HG03378 (cell line): ENCODE results near the gene SH3TC1.

Source experiments
- ATAC-seq: cut with Tn5 transposase; IDR thresholded peaks from one replicate; pipeline ENCODE4 v1.9.1; 2021; ENCODE audit warnings: mild to moderate bottlenecking, moderate library complexity; ENCODE audit not compliant: unreplicated experiment

SH3TC1 gene

GRCh38 chr4:8274066-8274652 lies 75.1 kb downstream of the SH3TC1 start:
- ATAC-seq = no peak

- no peak for ATAC-seq
Observed at GRCh38 chr4:8274765-8275547, 75.9 kb downstream of the SH3TC1 start.

- ATAC-seq = no peak
Observed at GRCh38 chr4:8275548-8275910, 76.4 kb downstream of the SH3TC1 start.

GRCh38 chr4:8276358-8277240 lies 77.5 kb downstream of the SH3TC1 start:
- ATAC-seq = no peak

- ATAC-seq = no peak
Observed at GRCh38 chr4:8277356-8278008, 78.4 kb downstream of the SH3TC1 start.

GRCh38 chr4:8278009-8278395 lies 78.9 kb downstream of the SH3TC1 start:
- no peak for ATAC-seq

- no peak for ATAC-seq
Observed at GRCh38 chr4:8278421-8279287, 79.6 kb downstream of the SH3TC1 start.

- no peak for ATAC-seq
Observed at GRCh38 chr4:8279321-8280157, 80.4 kb downstream of the SH3TC1 start.

- no peak for ATAC-seq
Observed at GRCh38 chr4:8280158-8280875, 81.2 kb downstream of the SH3TC1 start.

- no peak for ATAC-seq
Observed at GRCh38 chr4:8280876-8281440, 81.9 kb downstream of the SH3TC1 start.

GRCh38 chr4:8281519-8282133 lies 82.5 kb downstream of the SH3TC1 start:
- no peak for ATAC-seq

GRCh38 chr4:8282134-8282641 lies 83.1 kb downstream of the SH3TC1 start:
- no peak for ATAC-seq

GRCh38 chr4:8282742-8283141 lies 83.7 kb downstream of the SH3TC1 start:
- ATAC-seq = no peak

- no peak for ATAC-seq
Observed at GRCh38 chr4:8283161-8283560, 84.1 kb downstream of the SH3TC1 start.

- no peak for ATAC-seq
Observed at GRCh38 chr4:8283631-8284121, 84.6 kb downstream of the SH3TC1 start.

GRCh38 chr4:8284391-8284790 lies 85.3 kb downstream of the SH3TC1 start:
- ATAC-seq = no peak

GRCh38 chr4:8285143-8285975 lies 86.3 kb downstream of the SH3TC1 start:
- ATAC-seq = no peak
